HepG2 (cell line): Measurements from ENCODE around the gene NSMF. TPM values are rescaled to one million over a fixed set of nuclear protein-coding genes. Genes with fewer than 3 reads are reported as not detected.

ENCODE experiments used
- AHR ChIP-seq: IDR thresholded peaks from 2 replicates; pipeline ENCODE4 v1.6.1; 2018; ENCODE audit warnings: missing genetic modification reagents, missing compliant biosample characterization
- CREB1 ChIP-seq, 2 experiments: fragments of 450-650 bp in 1 of 2; IDR thresholded peaks; 2 replicates each; pipeline ENCODE4 v1.6.1; 2016 to 2017; ENCODE audit warnings: control low read depth in 1 of 2, mild to moderate bottlenecking in 1 of 2, missing compliant biosample characterization in 1 of 2, missing genetic modification characterization in 1 of 2
- DDIT3 ChIP-seq: sonication (generic); formaldehyde crosslinking; IDR thresholded peaks from 2 replicates; pipeline ENCODE4 v1.4.0; 2020; ENCODE audit warnings: mild to moderate bottlenecking, missing genetic modification reagents
- DZIP1 ChIP-seq: sonication (generic); formaldehyde crosslinking; IDR thresholded peaks from 2 replicates; pipeline ENCODE4 v1.5.0; 2020; ENCODE audit warnings: mild to moderate bottlenecking, missing genetic modification reagents
- EEA1 ChIP-seq: sonication (generic); formaldehyde crosslinking; IDR thresholded peaks from 2 replicates; pipeline ENCODE4 v1.5.1; 2020; ENCODE audit warnings: mild to moderate bottlenecking, missing genetic modification reagents, borderline replicate concordance
- JARID2 ChIP-seq: sonication (generic); formaldehyde crosslinking; IDR thresholded peaks from 2 replicates; pipeline ENCODE4 v1.8.1; 2023; ENCODE audit warnings: missing genetic modification reagents, inconsistent platforms; ENCODE audit not compliant: insufficient replicate concordance
- MAFF ChIP-seq: IDR thresholded peaks from 2 replicates; pipeline ENCODE4 v1.6.1; 2011; ENCODE audit warnings: low read depth, low read length, improper control_type of control experiment
- RFX5 ChIP-seq: IDR thresholded peaks from 2 replicates; pipeline ENCODE4 v1.6.1; 2011; ENCODE audit warnings: low read depth, low read length, improper control_type of control experiment
- SIN3A ChIP-seq: IDR thresholded peaks from 2 replicates; pipeline ENCODE4 v1.6.1; 2011; ENCODE audit warnings: low read depth, mild to moderate bottlenecking, control low read depth, low read length, borderline replicate concordance
- TBX3 ChIP-seq: fragments of 450-650 bp; IDR thresholded peaks from 2 replicates; pipeline ENCODE4 v1.6.1; 2017; ENCODE audit warnings: antibody characterized with exemption, mild to moderate bottlenecking, inconsistent platforms, borderline replicate concordance
- ZBTB40 ChIP-seq, 2 experiments: fragments of 450-650 bp in 1 of 2; sonication (generic) in 1 of 2; formaldehyde crosslinking in 1 of 2; IDR thresholded peaks; 2 replicates each; pipeline versions ENCODE4 v1.6.1 to v1.8.0; 2016 to 2022; ENCODE audit warnings: antibody characterized with exemption in 1 of 2, mild to moderate bottlenecking in 1 of 2, missing genetic modification reagents in 1 of 2
- ZFP36L1 ChIP-seq: sonication (generic); formaldehyde crosslinking; IDR thresholded peaks from 2 replicates; pipeline ENCODE4 v1.8.0; 2022; ENCODE audit warnings: mild to moderate bottlenecking, missing genetic modification reagents, moderate library complexity
- ZMYM3 ChIP-seq: sonication (generic); formaldehyde crosslinking; IDR thresholded peaks from 2 replicates; pipeline ENCODE4 v1.5.1; 2020; ENCODE audit warnings: mild to moderate bottlenecking, missing genetic modification reagents
- ZNF12 ChIP-seq: sonication (generic); formaldehyde crosslinking; IDR thresholded peaks from 2 replicates; pipeline ENCODE4 v1.5.0; 2020; ENCODE audit warnings: missing genetic modification reagents
- ZNF3 ChIP-seq: IDR thresholded peaks from 2 replicates; pipeline ENCODE4 v1.7.0; 2017; ENCODE audit warnings: inconsistent platforms
- ZNF883 ChIP-seq: sonication (generic); formaldehyde crosslinking; IDR thresholded peaks from 2 replicates; pipeline ENCODE4 v1.5.1; 2020; ENCODE audit warnings: mild to moderate bottlenecking, missing genetic modification reagents; ENCODE audit errors: not compliant biosample characterization
- polyA plus RNA-seq, 8 experiments: library from polyadenylated mRNA; depleted of rRNA in 3 of 8; stranded (reverse) in 7 of 8; unstranded in 1 of 8; fragments of >200 nt; fragmentation: Illumina TruSeq in 4 of 8; extraction: Trizol in 4 of 8; gene quantifications; 2 replicates each; pipeline versions ENCODE4 v1.2.1 to v1.2.3, GENCODE V29; 2011 to 2016; ENCODE audit warnings: low read depth in 4 of 8, missing spikeins in 1 of 8, mixed read lengths in 1 of 8; ENCODE audit not compliant: insufficient read depth in 1 of 8
- total RNA-seq, 5 experiments: library from RNA; depleted of rRNA; stranded (reverse); fragments of >200 nt; fragmentation: Illumina TruSeq; extraction: Trizol; gene quantifications; 2 replicates each; pipeline ENCODE4 v1.2.3, GENCODE V29; 2016; ENCODE audit warnings: low read depth in 1 of 5
- TF ChIP-seq, protein P1 (sequence below): sonication (generic); formaldehyde crosslinking; IDR thresholded peaks from 2 replicates; pipeline ENCODE4 v1.8.0; 2022; ENCODE audit warnings: mild to moderate bottlenecking, missing genetic modification reagents

NSMF gene
- total and polyA plus RNA-seq, 2 of the 13 experiments (the other 11 are each of a cell fraction or from before 2014, with no cell fraction given) = 44.3 to 183 TPM

DNA sequence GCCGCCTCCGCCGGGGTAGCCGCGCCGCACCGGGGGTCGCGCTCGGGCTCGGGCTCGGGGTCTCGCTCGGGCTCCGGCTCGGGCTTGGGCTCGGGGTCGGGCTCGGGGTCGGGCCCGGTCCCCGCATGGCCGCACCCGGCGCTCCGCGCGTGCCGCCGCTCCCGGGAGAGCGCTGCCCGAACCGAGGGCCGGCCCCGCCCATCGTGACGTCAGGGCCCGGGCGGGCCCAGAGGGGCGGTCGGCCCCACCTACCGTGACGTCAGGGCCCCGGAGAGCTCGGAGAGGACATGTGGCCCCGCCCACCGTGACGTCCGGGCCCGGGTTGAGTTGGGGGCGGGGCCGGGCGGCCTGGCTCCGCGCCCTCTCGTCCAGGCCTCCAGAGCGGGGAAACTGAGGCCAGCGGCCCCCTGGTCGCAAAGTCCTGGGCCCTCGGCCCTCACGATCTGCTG, at the start of gene NSMF (continued):
- TF ChIP-seq, protein P1, sequence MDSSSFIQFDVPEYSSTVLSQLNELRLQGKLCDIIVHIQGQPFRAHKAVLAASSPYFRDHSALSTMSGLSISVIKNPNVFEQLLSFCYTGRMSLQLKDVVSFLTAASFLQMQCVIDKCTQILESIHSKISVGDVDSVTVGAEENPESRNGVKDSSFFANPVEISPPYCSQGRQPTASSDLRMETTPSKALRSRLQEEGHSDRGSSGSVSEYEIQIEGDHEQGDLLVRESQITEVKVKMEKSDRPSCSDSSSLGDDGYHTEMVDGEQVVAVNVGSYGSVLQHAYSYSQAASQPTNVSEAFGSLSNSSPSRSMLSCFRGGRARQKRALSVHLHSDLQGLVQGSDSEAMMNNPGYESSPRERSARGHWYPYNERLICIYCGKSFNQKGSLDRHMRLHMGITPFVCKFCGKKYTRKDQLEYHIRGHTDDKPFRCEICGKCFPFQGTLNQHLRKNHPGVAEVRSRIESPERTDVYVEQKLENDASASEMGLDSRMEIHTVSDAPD (CRISPR knock-in tag) = no peak
- no peak for TF ChIP-seq EEA1
- no peak for TF ChIP-seq ZBTB40 (IDR thresholded peaks at IDR 0.05)
- TF ChIP-seq ZBTB40 (CRISPR knock-in tag; IDR thresholded peaks at IDR 0.05) = no peak
- no peak for TF ChIP-seq JARID2 (CRISPR knock-in tag)
- no peak for TF ChIP-seq ZNF12
- TF ChIP-seq MAFF = no peak
- TF ChIP-seq SIN3A = no peak
- no peak for TF ChIP-seq DDIT3 (CRISPR knock-in tag)
- TF ChIP-seq ZNF3 = no peak
- TF ChIP-seq ZMYM3 (CRISPR knock-in tag) = no peak
- TF ChIP-seq ZNF883 (CRISPR knock-in tag) = no peak
- TF ChIP-seq CREB1 (IDR thresholded peaks at IDR 0.05) = peak; percentile 99
- TF ChIP-seq CREB1 (CRISPR knock-in tag; IDR thresholded peaks at IDR 0.05) = no peak
- TF ChIP-seq RFX5 = peak; percentile 71
- no peak for TF ChIP-seq TBX3
- TF ChIP-seq AHR (CRISPR knock-in tag) = no peak
- peak; percentile 48; the same call in 1 of the 2 replicates for TF ChIP-seq DZIP1 (CRISPR knock-in tag)
- TF ChIP-seq ZFP36L1 (CRISPR knock-in tag) = no peak; the same call in 1 of the 2 replicates
